Brain pericyte (primary cell): ENCODE measurements around the gene S100A2.
"Not testable (repeated sequence)": the region's sequence is repeated elsewhere in the genome, so short reads cannot be mapped to it uniquely, and the experiment has no call there.

Source experiments
- DNase-seq: peaks from one replicate; pipeline ENCODE4 v3.0.0-alpha.2; 2012; ENCODE audit warnings: low read depth, low spot score

S100A2 gene

DNA sequence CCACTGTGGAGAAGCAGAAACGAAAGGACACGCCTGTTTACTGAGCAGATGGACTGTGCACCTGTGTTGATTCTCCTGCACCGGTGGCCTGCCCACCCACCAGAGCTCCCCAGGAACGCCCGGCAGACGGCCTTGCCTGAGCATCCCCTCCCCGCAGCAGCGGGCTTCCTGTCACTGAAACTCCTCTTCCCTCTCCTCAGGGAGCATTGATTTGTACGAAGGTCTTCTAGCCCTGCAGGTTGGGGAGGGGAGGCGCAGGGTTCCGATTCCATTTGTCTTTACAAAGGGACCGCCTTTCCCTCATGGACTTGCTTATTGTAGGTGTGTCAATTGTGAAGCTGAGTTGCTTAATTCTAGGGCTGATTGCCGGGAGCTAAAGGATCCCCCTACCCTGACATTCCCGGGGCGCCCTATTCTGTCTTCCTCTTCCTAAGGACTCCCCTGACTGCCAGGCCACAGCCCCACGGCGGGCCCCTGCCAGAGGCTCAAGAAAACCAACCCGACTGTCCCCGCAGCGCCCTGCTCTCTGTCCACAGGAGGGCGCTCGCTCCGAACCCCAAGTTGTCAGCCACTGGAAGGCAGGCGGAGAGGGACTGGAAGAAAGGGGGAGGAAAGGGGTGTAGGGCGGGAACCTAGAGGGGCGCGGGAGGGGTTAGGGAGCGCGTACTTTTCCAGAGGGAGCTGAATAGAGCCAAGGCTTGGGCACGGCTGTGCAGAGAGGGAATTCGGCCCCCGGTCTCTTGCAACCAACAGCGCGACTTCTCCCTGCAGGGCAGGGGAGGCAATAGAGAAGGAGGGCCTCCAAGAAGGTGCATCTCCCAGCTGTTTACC is 32.7 kb downstream of the S100A2 start:
- peak; percentile 42 for DNase-seq

DNA sequence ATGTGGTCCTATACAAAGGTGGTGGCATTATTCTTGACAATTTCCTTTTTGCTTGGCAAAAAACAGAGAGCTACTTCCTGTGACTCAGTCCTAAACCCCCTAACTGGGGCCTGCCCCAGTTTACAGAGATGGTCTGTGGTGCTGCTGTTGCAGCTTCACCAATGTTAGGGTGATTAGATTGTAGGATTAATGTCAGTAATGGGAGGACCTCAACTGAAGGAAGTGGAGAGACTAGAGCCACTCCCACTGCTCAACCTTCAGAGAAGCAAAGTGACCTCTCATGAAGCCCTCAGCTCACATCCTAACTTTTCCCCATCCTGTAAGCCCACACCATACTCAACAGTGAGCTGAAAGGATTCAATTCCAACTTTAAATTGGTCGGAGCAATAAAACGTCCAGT is 33.5 kb downstream of the S100A2 start:
- DNase-seq, result no peak

GRCh38 chr1:153531638-153532037 is 34.0 kb downstream of the S100A2 start:
- no peak for DNase-seq

- DNase-seq, result no peak
These were observed 38.0 kb downstream of the S100A2 start for GRCh38 chr1:153527683-153528040.

- no peak for DNase-seq
These were observed 38.5 kb downstream of the S100A2 start for GRCh38 chr1:153527023-153527682.

- DNase-seq, result no peak
These were observed 39.5 kb downstream of the S100A2 start for GRCh38 chr1:153526132-153526543.

DNA sequence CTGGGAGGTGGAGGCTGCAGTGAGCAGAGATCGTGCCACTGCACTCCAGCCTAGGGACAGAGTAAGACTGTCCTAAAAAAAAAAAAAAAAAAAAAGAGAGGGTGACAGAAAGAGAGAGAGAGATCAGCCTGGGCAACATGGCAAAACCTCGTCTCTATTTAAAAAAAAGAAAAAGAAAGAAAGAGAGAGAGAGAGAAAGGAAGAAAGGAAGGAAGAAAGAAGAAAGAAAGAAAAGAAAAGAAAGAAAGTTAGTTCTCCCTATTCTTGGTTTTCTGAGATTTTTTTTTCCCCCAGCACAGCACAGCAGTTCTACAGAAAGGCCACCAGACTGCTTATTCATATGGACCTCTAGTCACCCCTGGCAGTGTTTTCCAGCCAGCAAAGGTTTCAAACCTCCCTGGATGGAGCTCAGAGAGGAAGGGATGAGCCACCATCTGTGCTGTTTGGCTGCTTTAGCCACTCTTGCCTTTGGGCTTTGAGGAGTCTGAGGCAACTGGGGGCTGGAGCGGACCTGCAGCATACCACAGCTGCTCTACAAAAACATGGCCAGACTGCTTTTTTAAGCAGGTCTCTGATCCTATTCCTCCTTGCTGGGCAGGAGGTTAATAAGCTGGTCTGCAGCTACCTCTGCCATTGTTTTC is 40.4 kb downstream of the S100A2 start:
- no peak for DNase-seq

DNA sequence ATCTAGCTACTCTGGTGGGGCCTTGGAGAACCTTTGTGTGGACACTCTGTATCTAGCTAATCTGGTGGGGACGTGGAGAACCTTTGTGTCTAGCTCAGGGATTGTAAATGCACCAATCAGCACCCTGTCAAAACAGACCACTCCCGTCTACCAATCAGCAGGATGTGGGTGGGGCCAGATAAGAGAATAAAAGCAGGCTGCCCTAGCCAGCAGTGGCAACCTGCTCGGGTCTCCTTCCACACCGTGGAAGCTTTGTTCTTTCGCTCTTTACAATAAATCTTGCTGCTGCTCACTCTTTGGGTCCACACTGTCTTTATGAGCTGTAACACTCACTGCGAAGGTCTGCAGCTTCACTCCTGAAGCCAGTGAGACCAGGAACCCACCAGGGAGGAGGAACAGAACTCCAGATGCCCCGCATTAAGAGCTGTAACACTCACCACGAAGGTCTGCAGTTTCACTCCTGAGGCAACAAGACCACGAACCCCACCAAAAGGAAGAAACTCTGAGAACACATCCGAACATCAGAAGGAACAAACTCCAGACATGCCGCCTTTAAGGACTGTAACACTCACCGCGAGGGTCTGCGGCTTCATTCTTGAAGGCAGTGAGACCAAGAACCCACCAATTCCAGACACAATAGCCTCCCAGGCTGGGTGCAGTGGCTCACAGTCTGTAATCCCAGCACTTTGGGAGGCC is 43.1 kb downstream of the S100A2 start:
- not testable (repeated sequence) for DNase-seq

- not testable (repeated sequence) for DNase-seq
These were observed 43.8 kb downstream of the S100A2 start for GRCh38 chr1:153521808-153522207.

DNA sequence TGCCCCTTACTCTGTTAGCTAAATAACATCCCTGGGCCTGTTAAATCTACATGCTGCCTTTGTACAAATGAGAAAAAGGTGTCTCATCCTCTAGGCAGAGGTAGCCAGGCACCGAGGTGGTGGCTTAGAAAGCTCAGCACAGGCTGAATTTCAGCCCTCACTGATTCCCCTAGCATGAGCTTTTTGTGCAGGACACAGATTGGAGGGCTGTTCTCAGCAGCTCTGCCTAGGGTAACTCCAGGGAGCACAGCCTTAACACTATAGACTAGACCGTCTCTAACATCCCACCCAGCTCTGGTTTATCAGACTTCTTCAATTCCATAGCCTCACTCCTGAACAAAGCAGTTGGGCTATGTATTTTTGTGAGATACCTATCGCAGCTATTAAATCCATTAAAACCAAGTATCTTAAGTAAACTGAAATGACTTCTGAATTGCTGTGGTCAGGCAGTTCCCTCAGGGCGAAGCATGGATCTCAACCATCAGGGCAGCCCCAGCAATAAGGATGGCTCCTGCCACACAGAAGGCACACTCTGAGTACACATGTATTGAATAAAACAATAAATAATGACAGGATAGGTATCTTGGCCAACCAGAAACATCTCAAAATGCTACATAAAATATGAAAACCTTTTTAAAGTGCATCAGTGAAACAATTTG is 44.7 kb downstream of the S100A2 start:
- no peak for DNase-seq

DNA sequence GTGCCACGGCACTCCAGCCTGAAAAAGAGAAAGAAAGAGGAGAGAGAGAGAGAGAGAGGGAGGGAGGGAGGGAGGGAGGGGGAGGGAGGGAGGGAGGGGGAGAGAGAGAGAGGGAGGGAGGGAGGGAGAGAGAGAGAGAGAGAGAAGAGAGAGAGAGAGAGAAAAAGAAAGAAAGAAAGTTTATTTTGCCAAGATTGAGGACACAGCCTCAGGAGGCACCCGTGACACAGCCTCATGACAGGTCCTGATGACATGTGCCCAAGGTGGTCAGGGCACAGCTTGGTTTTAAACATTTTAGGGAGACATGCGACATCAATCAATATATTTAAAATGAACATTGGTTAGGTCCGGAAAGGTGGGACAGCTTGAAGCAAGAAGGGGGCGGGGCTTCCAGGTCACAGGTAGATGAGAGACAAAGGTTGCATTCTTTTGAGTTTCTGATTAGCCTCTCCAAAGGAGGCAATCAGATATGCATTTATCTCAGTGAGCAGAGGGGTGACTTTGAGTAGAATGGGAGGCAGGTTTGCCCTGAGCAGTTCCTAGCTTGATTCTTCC is 45.4 kb downstream of the S100A2 start:
- DNase-seq, result not testable (repeated sequence)

GRCh38 chr1:153519242-153519641 is 46.4 kb downstream of the S100A2 start:
- DNase-seq, result no peak

DNA sequence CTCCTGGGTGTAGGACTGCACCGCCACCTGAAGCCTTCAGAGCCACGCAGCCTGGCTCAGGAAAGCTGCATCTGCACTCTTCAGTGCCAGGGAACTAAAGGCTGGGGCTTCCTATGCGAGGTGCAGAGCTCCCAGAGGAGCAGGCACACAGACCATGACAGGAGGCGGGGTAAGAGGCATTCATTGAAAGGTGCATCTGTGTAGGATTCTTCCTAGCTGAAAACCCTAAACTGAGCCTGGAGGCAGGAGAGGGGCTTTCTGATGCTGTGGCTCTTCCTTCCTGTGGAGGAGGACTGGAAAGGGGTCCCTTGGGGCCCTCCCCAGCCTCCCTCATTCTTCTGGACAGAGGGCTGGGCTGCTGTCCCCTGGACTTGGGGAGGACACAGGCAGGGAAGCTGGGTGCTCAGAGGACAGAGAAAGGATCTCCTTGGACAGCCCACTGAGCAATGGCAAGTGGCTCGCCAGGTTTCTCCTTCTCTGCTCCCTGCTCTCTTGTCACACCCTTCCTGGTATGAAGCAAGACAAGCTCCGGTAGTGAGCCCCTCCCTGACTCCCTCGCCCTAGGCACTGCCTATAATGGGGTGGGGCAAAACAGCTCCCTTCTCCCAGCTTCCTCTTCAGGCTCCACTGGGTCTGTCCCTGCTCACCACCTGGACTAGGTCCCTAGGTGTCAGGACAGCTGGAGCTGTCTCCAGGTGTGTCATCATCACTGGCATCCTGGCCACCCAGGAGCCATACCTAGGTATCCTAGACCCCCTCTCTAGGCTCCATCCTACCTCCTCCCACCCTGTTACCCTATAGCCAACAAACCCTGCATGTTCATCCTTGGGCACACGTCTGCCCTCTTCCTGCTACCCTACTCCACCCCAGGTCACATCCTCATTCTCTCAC is 49.9 kb downstream of the S100A2 start:
- no peak for DNase-seq

GRCh38 chr1:153513666-153514065 is 52.0 kb downstream of the S100A2 start:
- no peak for DNase-seq

GRCh38 chr1:153513023-153513422 is 52.6 kb downstream of the S100A2 start:
- DNase-seq, result no peak
